SK-N-SH (cell line): Measurements from ENCODE around the gene PRKCB. TPM values are rescaled to one million over a fixed set of nuclear protein-coding genes. Genes with fewer than 3 reads are reported as not detected.

Experiments used
- CTCF ChIA-PET: fragments of 300-600, 350-600 bp; formaldehyde crosslinking; extraction: SDS; loops from one replicate; lab custom pipeline; 2021; lab: Yijun Ruan, JAX
- POLR2A ChIA-PET: fragments of 350-600 bp; sonication (Branson Sonifier 250); formaldehyde crosslinking; extraction: SDS; loops from one replicate; lab custom pipeline; 2020; ENCODE audit warnings: antibody characterized with exemption, inconsistent platforms; lab: Yijun Ruan, JAX
- DNase-seq: peaks from one replicate; pipeline ENCODE4 v3.0.0; 2012
- H2AFZ ChIP-seq: fragments of 200-600 bp; sonication (generic); 2 replicates; pipeline ENCODE4 v1.8.1; 2016; ENCODE audit warnings: antibody characterized with exemption, mild to moderate bottlenecking, low read depth
- H3F3A ChIP-seq: fragments of 200-600 bp; sonication (generic); replicated peaks from 2 replicates; pipeline ENCODE3; 2016; ENCODE audit warnings: antibody characterized with exemption, mild to moderate bottlenecking; ENCODE audit not compliant: insufficient read depth
- H3K27ac ChIP-seq, 2 experiments: fragments of 200-500 bp in 1 of 2; fragments of 200-600 bp in 1 of 2; sonication (Bioruptor generic) in 1 of 2; sonication (generic), shearing (Covaris generic) in 1 of 2; 2 replicates each; pipeline versions ENCODE4 v1.5.1 to v1.6.1; 2014 to 2016; ENCODE audit warnings: low read depth in 2 of 2, inconsistent platforms in 1 of 2, low read length in 1 of 2, mild to moderate bottlenecking in 1 of 2, mixed read lengths in 1 of 2
- H3K27me3 ChIP-seq: fragments of 200-600 bp; sonication (generic), shearing (Covaris generic); 2 replicates; pipeline ENCODE4 v1.6.1; 2016; ENCODE audit warnings: mixed run types; ENCODE audit not compliant: insufficient read depth
- H3K36me3 ChIP-seq, 2 experiments: fragments of 200-500 bp in 1 of 2; fragments of 200-600 bp in 1 of 2; sonication (Bioruptor generic) in 1 of 2; sonication (generic) in 1 of 2; replicated peaks in 1 of 2; 2 replicates each; pipeline versions ENCODE3 to v1.5.1; 2014 to 2016; ENCODE audit warnings: low read length in 1 of 2, mild to moderate bottlenecking in 1 of 2; ENCODE audit not compliant: insufficient read depth in 2 of 2, control insufficient read depth in 1 of 2
- H3K4me1 ChIP-seq, 2 experiments: fragments of 200-500 bp in 1 of 2; fragments of 200-600 bp in 1 of 2; sonication (Bioruptor generic) in 1 of 2; sonication (generic), shearing (Covaris generic) in 1 of 2; 2 replicates each; pipeline versions ENCODE4 v1.5.1 to v1.6.1; 2014 to 2016; ENCODE audit warnings: low read depth in 1 of 2, low read length in 1 of 2, mixed run types in 1 of 2; ENCODE audit not compliant: insufficient read depth in 2 of 2, control insufficient read depth in 1 of 2
- H3K4me2 ChIP-seq: fragments of 200-600 bp; sonication (generic), shearing (Covaris generic); 2 replicates; pipeline ENCODE4 v1.6.1; 2017; ENCODE audit warnings: mixed run types
- H3K4me3 ChIP-seq, 2 experiments: fragments of 200-500 bp in 1 of 2; fragments of 200-600 bp in 1 of 2; sonication (Bioruptor generic) in 1 of 2; sonication (generic), shearing (Covaris generic) in 1 of 2; 2 replicates each; pipeline versions ENCODE4 v1.5.1 to v1.8.1; 2014 to 2016; ENCODE audit warnings: low read depth in 2 of 2, inconsistent platforms in 1 of 2, low read length in 1 of 2, mild to moderate bottlenecking in 1 of 2, mixed read lengths in 1 of 2, moderate library complexity in 1 of 2
- H3K79me2 ChIP-seq: fragments of 200-600 bp; sonication (generic); 2 replicates; pipeline ENCODE4 v1.8.1; 2017; ENCODE audit warnings: mild to moderate bottlenecking; ENCODE audit not compliant: insufficient read depth
- H3K9ac ChIP-seq: fragments of 200-600 bp; sonication (generic); 2 replicates; pipeline ENCODE4 v1.6.1; 2017; ENCODE audit warnings: mixed run types
- H3K9me2 ChIP-seq: fragments of 200-600 bp; sonication (generic); 2 replicates; pipeline ENCODE4 v1.6.1; 2017; ENCODE audit warnings: mixed run types
- H3K9me3 ChIP-seq: fragments of 200-600 bp; sonication (generic); 2 replicates; pipeline ENCODE4 v1.6.1; 2017; ENCODE audit warnings: mixed run types, mild to moderate bottlenecking, moderate library complexity
- H4K20me1 ChIP-seq: fragments of 200-600 bp; sonication (generic); 2 replicates; pipeline ENCODE4 v1.6.1; 2017; ENCODE audit warnings: mild to moderate bottlenecking, mixed run types; ENCODE audit not compliant: insufficient read depth
- CHD2 ChIP-seq: fragments of 150-350 bp; IDR thresholded peaks from 2 replicates; pipeline ENCODE4 v1.6.1; 2018; ENCODE audit warnings: low read length; ENCODE audit not compliant: partially characterized antibody
- ELF1 ChIP-seq: IDR thresholded peaks from 2 replicates; pipeline ENCODE4 v1.4.0; 2012
- EP300 ChIP-seq, 2 experiments: IDR thresholded peaks; 2 replicates each; pipeline versions ENCODE4 v1.4.0 to v1.6.1; 2012; ENCODE audit warnings: borderline replicate concordance in 1 of 2, low read depth in 1 of 2, low read length in 1 of 2
- FOSL2 ChIP-seq: IDR thresholded peaks from 2 replicates; pipeline ENCODE4 v1.4.0; 2012; ENCODE audit warnings: low read depth, mild to moderate bottlenecking, moderate library complexity, borderline replicate concordance
- GABPA ChIP-seq: IDR thresholded peaks from 2 replicates; pipeline ENCODE4 v1.4.0; 2012; ENCODE audit warnings: low read depth, mild to moderate bottlenecking
- GATA2 ChIP-seq: sonication (generic); formaldehyde crosslinking; IDR thresholded peaks from 2 replicates; pipeline ENCODE4 v1.5.0; 2020; ENCODE audit warnings: mild to moderate bottlenecking, missing genetic modification reagents
- MAX ChIP-seq: IDR thresholded peaks from 2 replicates; pipeline ENCODE4 v1.4.0; 2012; ENCODE audit warnings: low read depth
- MEF2A ChIP-seq: IDR thresholded peaks from 2 replicates; pipeline ENCODE4 v1.4.0; 2012; ENCODE audit warnings: low read depth, borderline replicate concordance
- MXI1 ChIP-seq: IDR thresholded peaks from 2 replicates; pipeline ENCODE4 v1.6.1; 2012; ENCODE audit warnings: mild to moderate bottlenecking, low read depth, low read length, improper control_type of control experiment
- PBX3 ChIP-seq: IDR thresholded peaks from 2 replicates; pipeline ENCODE4; 2012
- POLR2AphosphoS5 ChIP-seq: IDR thresholded peaks from 2 replicates; pipeline ENCODE4 v1.6.1; 2012; ENCODE audit warnings: low read depth, low read length
- RCOR1 ChIP-seq: fragments of 150-350 bp; IDR thresholded peaks from 2 replicates; pipeline ENCODE4 v1.6.1; 2017; ENCODE audit warnings: antibody characterized with exemption, low read length
- REST ChIP-seq: IDR thresholded peaks from 2 replicates; pipeline ENCODE4 v1.6.1; 2012; ENCODE audit warnings: mild to moderate bottlenecking, low read depth, low read length, moderate library complexity
- RFX5 ChIP-seq: IDR thresholded peaks from 2 replicates; pipeline ENCODE4 v1.6.1; 2012; ENCODE audit warnings: mild to moderate bottlenecking, improper control_type of control experiment, low read length
- RXRA ChIP-seq: IDR thresholded peaks from 2 replicates; pipeline ENCODE4 v1.4.0; 2012; ENCODE audit warnings: low read depth, mild to moderate bottlenecking, borderline replicate concordance
- SIN3A ChIP-seq: IDR thresholded peaks from 2 replicates; pipeline ENCODE4 v1.6.1; 2012; ENCODE audit warnings: low read depth, mild to moderate bottlenecking, low read length, moderate library complexity, borderline replicate concordance
- TEAD4 ChIP-seq: IDR thresholded peaks from 2 replicates; pipeline ENCODE4 v1.4.0; 2012; ENCODE audit warnings: mild to moderate bottlenecking, borderline replicate concordance; ENCODE audit not compliant: insufficient read depth
- USF1 ChIP-seq: IDR thresholded peaks from 2 replicates; pipeline ENCODE4 v1.4.0; 2012; ENCODE audit warnings: low read depth, borderline replicate concordance
- USF2 ChIP-seq: fragments of 150-350 bp; IDR thresholded peaks from 2 replicates; pipeline ENCODE4 v1.6.1; 2017; ENCODE audit warnings: antibody characterized with exemption, low read length, low read depth, borderline replicate concordance
- YY1 ChIP-seq: IDR thresholded peaks from 2 replicates; pipeline ENCODE4 v1.4.0; 2012; ENCODE audit warnings: low read depth, mild to moderate bottlenecking
- WGBS: methylation state at CpG from one replicate; pipeline ENCODE4 v1.1.6; 2017; ENCODE audit warnings: low lambda C conversion rate; 5-methylcytosine and 5-hydroxymethylcytosine counted together
- polyA plus RNA-seq, 3 experiments: library from polyadenylated mRNA; depleted of rRNA; stranded (reverse); fragments of >200 nt; gene quantifications; 2 replicates each; pipeline ENCODE4 v1.2.3, GENCODE V29; 2012
- TF ChIP-seq, protein P1 (sequence below): fragments of 150-350 bp; IDR thresholded peaks from 2 replicates; pipeline ENCODE4 v1.6.1; 2016; ENCODE audit warnings: mild to moderate bottlenecking, low read depth, low read length

Gene PRKCB
- polyA plus RNA-seq, 1 of the 3 experiments (the other 2 are of a cell fraction) = 0.12 TPM

DNA sequence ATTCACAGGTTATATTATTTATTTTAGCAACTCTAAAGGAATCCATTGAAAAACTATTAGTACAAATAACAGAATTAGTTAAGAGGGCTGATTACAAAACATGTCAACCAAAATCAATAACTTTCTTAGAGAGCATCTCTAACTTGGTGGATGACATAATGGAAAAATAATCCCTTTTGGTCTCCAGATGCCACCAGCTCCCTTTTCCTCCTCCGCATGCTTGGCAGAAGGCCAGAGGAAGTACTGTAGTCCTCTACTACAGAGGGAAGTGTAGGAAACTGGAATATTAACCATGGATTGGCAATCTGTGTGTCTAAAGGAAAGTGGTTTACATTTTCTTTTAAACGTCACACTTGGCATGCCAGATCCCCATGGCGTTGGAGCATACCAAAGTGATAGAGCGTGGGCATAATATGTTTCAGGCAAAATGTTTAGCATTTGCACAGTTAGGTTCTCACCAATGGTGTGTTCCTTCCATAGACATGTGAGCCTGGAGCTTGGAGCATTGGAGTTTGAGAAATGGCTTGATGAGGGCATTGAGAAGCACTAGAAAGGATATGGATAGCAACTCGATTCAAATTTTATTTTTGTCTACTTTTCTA is 106.3 kb downstream of the PRKCB start:
- Histone ChIP-seq H3K27ac (no peak overlapping the region), H3F3A (no peaks in the 10 kb centered on the region), H3K4me2 (no peak overlapping the region), H3K9me3 (no peaks in the 10 kb centered on the region), H3K9ac (no peak overlapping the region), H3K4me1 (peaks cover 0 to 26% of the 10 kb centered on the region in 2 experiments; a peak in 1 of 4 replicates), H3K27me3 (no peaks in the 10 kb centered on the region), H4K20me1 (no peaks in the 10 kb centered on the region), H3K4me3 (no peak overlapping the region), H3K36me3 (no peaks in the 10 kb centered on the region), H3K9me2 (no peaks in the 10 kb centered on the region), H3K79me2 (no peaks in the 10 kb centered on the region), H2AFZ (no peak overlapping the region)
- no peak for TF ChIP-seq USF2
- no peak for TF ChIP-seq RCOR1
- no peak for TF ChIP-seq USF1
- no peak for TF ChIP-seq SIN3A
- no peak for TF ChIP-seq POLR2AphosphoS5
- no peak for TF ChIP-seq PBX3
- no peak for TF ChIP-seq EP300 (IDR thresholded peaks at IDR 0.05; ENCODE audit: borderline replicate concordance in 1 of 2, low read depth in 1 of 2, low read length in 1 of 2)
- no peak for TF ChIP-seq TEAD4
- TF ChIP-seq ELF1 = no peak
- no peak for TF ChIP-seq YY1
- DNase-seq = no peak
- ChIA-PET CTCF (interaction anchor here (0.9 to 1.5 kb wide), 2 partner anchors 11 to 139 kb away, joined by 3 read pairs; no protein-coding TSS in a partner anchor), POLR2A (no interaction called here)
- 25% methylated on average over 5 of the region's 5 CpGs for WGBS

GRCh38 chr16:23943604-23944003 is 107.8 kb downstream of the PRKCB start:
- Histone ChIP-seq H3K9me3 (no peaks in the 10 kb centered on the region), H3K9ac (no peak overlapping the region), H3K9me2 (no peaks in the 10 kb centered on the region), H3K4me3 (no peak overlapping the region), H3K79me2 (no peaks in the 10 kb centered on the region), H3K27ac (no peak overlapping the region), H3K4me2 (no peak overlapping the region), H3K36me3 (no peaks in the 10 kb centered on the region), H3K27me3 (no peaks in the 10 kb centered on the region), H3F3A (no peaks in the 10 kb centered on the region), H3K4me1 (peaks cover 0 to 26% of the 10 kb centered on the region in 2 experiments; a peak in 2 of 4 replicates), H4K20me1 (no peaks in the 10 kb centered on the region), H2AFZ (no peak overlapping the region)
- ChIA-PET CTCF (no interaction called here), POLR2A (no interaction called here)
- WGBS = 63% methylated on average over 6 of the region's 6 CpGs
- DNase-seq = no peak
- TF ChIP-seq REST (no peak), MAX (no peak), RCOR1 (no peak), POLR2AphosphoS5 (no peak), CHD2 (no peak), GABPA (no peak), MEF2A (no peak), RFX5 (no peak), RXRA (no peak), FOSL2 (no peak), GATA2 (CRISPR knock-in tag) (no peak), MXI1 (no peak)
- TF ChIP-seq, protein P1, sequence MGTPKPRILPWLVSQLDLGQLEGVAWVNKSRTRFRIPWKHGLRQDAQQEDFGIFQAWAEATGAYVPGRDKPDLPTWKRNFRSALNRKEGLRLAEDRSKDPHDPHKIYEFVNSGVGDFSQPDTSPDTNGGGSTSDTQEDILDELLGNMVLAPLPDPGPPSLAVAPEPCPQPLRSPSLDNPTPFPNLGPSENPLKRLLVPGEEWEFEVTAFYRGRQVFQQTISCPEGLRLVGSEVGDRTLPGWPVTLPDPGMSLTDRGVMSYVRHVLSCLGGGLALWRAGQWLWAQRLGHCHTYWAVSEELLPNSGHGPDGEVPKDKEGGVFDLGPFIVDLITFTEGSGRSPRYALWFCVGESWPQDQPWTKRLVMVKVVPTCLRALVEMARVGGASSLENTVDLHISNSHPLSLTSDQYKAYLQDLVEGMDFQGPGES = no peak
